ENCODE results near the gene CYP4V2.

DNA sequence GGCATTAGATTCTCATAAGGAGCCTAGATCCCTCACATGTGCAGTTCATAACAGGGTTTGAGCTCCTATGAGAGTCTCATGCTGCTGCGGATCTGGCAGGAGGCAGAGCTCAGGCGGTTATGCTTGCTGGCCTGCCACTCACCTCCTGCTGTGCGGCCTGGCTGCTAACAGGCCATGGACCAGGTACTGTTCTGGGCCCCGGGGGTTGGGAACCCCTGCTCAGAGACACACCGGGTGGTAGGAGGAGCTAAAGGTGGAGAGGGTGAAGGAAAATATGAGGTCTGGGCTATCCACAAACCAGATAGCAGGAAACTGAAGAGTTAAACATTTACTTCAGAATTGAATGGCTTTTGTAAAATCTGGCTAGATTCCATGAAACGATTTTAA, 68.7 kb downstream of the CYP4V2 start:
- TF ChIP-seq CTCF (IDR thresholded peaks at IDR 0.05; ENCODE audit: insufficient read depth, low read depth, low read length) (no peak), EZH2 (IDR thresholded peaks at IDR 0.05; ENCODE audit: insufficient read depth, low read length) (no peak)
